HG02840 (cell line): Measurements from ENCODE around the gene EGFR.

Experiments used
- ATAC-seq: cut with Tn5 transposase; IDR thresholded peaks from one replicate; pipeline ENCODE4 v1.9.1; 2021; ENCODE audit warnings: mild to moderate bottlenecking, moderate library complexity, moderate number of reproducible peaks; ENCODE audit not compliant: unreplicated experiment, low FRiP score

EGFR gene

GRCh38 chr7:55005241-55005851, 13.5 kb upstream of the EGFR start:
- ATAC-seq: no peak

GRCh38 chr7:55006499-55006898, 12.3 kb upstream of the EGFR start:
- ATAC-seq: no peak

- ATAC-seq: no peak
These were observed 5.0 kb upstream of the EGFR start for GRCh38 chr7:55013851-55014250.

GRCh38 chr7:55016061-55016745, 2.6 kb upstream of the EGFR start:
- no peak for ATAC-seq

GRCh38 chr7:55016746-55017090, 2.1 kb upstream of the EGFR start:
- ATAC-seq: no peak

- no peak for ATAC-seq
These were observed 976 bp upstream of the EGFR start for GRCh38 chr7:55017841-55018240.

DNA sequence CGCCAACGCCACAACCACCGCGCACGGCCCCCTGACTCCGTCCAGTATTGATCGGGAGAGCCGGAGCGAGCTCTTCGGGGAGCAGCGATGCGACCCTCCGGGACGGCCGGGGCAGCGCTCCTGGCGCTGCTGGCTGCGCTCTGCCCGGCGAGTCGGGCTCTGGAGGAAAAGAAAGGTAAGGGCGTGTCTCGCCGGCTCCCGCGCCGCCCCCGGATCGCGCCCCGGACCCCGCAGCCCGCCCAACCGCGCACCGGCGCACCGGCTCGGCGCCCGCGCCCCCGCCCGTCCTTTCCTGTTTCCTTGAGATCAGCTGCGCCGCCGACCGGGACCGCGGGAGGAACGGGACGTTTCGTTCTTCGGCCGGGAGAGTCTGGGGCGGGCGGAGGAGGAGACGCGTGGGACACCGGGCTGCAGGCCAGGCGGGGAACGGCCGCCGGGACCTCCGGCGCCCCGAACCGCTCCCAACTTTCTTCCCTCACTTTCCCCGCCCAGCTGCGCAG, 424 bp downstream of the EGFR start:
- ATAC-seq: no peak

- ATAC-seq: no peak
These were observed 1.1 kb downstream of the EGFR start for GRCh38 chr7:55019691-55020465.

GRCh38 chr7:55020466-55020871, 1.7 kb downstream of the EGFR start:
- ATAC-seq: no peak

DNA sequence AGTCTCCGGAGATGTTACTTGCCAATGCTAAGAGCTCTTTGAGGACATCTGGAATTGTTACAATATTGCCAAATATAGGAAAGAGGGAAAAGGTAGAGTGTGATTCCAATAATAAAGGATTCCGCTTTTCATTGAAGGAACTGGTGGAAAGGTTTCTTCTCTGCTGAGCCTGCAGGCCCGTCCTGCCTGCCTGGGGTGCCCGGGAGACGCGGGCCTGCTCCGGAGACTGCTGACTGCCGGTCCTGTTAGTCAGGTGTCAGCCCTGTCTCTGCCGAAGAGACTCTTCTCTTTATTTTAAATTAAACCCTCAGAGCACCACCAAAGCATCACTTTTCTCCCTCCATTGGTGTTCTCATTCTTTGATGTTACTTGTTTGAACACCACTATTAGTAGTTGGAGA, 2.2 kb downstream of the EGFR start:
- no peak for ATAC-seq

DNA sequence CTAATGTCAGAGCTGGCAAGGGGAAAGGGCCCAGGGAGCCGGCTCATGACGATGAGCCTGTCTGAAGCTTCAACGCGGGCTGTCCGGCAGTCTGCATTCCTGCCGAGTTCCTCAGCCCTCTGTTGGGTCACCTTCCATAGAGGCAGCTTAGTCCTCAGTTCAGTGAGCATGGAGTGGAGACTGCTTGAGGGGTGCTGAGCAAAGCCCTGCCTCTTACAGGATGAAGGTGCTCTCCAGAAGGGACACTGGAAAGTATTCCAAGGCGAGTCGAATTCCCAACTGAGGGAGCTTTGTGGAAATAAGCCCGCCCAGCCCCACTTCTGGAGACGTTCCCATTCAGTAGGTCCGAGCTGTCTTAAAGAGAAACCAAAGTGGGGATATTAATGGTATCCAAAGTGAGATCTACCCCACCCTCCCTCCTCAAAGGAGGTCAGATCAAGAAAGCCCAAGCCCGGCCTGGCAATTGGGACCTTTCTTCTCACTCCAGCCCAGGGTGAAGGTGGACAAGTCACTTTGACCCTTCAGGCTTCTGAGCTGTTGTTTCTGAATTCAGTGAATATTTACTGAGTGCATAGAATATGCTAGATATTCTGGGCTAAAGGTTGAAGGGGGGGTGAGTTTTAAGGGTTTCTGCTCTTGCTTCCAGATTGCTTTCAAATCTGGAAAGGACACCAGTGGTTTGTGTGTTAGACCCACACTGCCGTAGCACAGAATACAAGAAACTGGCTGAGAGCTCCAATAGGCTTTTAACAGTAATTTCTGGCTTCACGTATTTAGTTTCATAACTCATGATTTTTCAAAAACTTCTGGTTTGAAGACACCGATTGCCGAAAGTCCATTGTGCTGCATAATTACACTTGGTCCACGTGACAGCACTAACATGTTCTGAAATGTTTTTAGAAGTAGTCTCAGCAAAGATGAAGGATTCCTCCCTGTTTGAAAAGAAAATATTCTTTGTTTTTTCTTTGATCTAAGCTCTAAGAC, 3.5 kb downstream of the EGFR start:
- ATAC-seq: no peak

GRCh38 chr7:55023841-55024505, 5.2 kb downstream of the EGFR start:
- no peak for ATAC-seq

DNA sequence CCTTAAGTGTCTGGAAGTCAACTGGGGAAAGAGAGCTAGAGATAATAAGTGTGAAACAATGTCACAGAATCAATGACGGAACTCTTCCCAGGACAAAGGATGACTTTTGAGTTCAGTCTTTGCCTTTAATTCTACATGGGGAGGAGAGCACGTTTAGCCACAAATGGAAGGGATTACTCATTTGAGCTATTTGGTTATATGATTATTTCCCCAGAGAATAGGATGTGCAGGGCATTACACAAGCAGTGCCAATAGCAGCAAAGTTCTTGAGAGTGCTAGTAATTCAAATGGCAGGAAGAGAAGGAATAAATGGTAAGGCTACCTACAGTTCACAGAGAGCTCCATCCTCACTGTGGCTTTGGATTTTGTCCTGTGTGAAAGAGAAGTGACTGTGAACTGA, 6.0 kb downstream of the EGFR start:
- no peak for ATAC-seq

GRCh38 chr7:55026086-55026790, 7.4 kb downstream of the EGFR start:
- ATAC-seq: no peak

DNA sequence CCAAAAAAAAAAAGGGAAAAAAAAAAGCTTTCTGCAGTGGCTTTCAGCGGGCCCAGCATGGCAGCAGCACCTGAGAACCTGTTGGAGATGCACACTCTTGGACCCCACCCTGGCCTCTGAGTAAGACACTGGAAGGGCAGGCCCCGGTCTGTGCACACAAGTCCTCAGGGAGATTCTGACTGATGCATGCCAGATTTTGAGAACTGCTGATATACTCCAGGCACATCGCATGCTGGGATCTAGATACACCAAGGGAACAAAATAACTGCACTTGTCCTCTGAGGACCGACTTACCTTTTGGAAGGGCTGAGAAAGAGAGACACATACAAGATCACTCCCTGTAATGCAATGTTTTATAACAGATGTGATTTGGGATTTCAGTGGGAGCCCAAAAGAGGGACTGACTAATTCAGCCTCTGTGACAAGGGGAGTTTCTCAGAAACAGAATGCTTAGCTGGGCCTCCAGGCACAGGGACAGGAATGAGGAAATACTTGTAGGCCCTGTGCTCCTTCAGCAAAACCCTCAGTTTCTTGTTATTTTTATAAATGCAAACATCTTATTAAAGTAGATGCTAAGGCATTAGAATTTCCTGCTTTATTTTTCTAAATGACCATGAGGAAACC, 8.2 kb downstream of the EGFR start:
- ATAC-seq: no peak

- ATAC-seq: no peak
These were observed 9.2 kb downstream of the EGFR start for GRCh38 chr7:55028011-55028410.

DNA sequence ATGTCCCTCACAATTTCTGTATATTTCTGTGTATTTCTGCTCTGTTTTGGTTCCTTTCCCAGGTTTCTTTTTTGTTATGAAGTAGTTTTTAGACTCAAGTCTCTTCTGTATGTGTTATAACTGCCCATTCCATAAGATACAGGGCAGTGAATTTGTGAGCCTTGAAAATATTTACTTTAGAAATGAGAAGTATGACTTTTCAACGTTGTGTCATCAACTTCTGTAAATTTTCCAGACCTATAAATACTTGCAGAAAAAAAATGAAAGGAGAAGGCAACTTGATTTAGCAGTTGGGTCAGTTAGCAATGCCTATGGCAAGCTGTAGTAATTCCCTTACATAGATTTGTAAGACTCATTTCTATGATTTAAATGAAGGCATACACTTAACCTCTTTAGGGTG, 11.5 kb downstream of the EGFR start:
- ATAC-seq: no peak

DNA sequence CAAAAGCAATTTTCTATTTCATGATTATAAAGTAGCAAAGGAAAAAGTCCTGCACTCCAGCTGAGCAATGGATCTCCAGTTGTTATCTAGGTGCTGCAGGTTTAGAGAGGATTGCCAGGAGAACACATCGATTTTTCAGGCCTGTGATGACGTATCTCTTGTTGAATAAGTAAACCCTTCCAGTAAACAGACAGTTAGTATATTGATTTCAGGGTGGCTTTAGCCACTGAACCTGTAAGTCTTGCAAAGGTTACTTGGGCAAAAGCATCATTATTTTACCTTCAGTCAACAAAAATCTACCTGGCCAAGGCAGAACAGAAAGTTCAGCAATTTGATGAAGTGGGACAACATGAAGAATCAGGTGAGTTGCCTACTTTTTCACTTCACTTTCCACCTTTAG, 12.3 kb downstream of the EGFR start:
- no peak for ATAC-seq
